ENCODE data around the gene SLC35G2. TPM values are rescaled to one million over a fixed set of nuclear protein-coding genes. Genes with fewer than 3 reads are reported as not detected.
"Not testable (repeated sequence)": the region's sequence is repeated elsewhere in the genome, so short reads cannot be mapped to it uniquely, and the experiment has no call there.

SLC35G2 gene
- total RNA-seq, 2 experiments from 2014 or later, result 3.0 TPM

DNA sequence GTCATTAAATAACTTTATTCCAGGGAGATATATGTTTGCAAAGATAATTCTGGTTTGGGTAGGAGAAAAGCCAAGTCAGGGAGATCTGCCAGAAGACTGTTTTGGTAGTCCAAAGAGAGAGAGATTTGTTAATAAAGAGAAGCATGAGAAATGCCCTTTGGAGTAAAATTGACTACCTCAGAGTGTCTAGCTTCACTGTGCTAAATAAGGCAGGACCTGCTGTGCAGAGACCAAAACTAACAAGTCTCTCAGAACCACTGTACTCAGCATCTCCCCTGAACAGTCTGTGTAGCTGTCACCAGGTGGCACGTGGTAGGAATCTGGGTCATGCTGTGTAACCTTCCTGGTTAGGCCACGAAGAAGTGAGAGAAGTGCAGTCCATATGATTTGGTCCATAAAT is 31.6 kb upstream of the SLC35G2 start:
- intact Hi-C loops (cut with micrococcal nuclease), result no loop called here
- ChIA-PET CTCF (interaction anchor here (0.8 to 1.3 kb wide), 3 partner anchors 226 to 395 kb away, joined by 3 read pairs; no protein-coding TSS in a partner anchor), POLR2A (no interaction called here)
- Mint-ChIP-seq H3K27me3 (no peaks in the 10 kb centered on the region), H3K4me3 (no peak overlapping the region), H3K4me1 (ENCODE audit: low read depth) (peaks cover 14% of the 10 kb centered on the region), H3K36me3 (ENCODE audit: low read depth) (no peaks in the 10 kb centered on the region), H3K9me3 (no peaks in the 10 kb centered on the region), H3K27ac (peak overlapping the region; percentile 30)
- ATAC-seq, result peak; percentile 83
- TF ChIP-seq, protein P1, sequence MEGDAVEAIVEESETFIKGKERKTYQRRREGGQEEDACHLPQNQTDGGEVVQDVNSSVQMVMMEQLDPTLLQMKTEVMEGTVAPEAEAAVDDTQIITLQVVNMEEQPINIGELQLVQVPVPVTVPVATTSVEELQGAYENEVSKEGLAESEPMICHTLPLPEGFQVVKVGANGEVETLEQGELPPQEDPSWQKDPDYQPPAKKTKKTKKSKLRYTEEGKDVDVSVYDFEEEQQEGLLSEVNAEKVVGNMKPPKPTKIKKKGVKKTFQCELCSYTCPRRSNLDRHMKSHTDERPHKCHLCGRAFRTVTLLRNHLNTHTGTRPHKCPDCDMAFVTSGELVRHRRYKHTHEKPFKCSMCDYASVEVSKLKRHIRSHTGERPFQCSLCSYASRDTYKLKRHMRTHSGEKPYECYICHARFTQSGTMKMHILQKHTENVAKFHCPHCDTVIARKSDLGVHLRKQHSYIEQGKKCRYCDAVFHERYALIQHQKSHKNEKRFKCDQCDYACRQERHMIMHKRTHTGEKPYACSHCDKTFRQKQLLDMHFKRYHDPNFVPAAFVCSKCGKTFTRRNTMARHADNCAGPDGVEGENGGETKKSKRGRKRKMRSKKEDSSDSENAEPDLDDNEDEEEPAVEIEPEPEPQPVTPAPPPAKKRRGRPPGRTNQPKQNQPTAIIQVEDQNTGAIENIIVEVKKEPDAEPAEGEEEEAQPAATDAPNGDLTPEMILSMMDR (IDR thresholded peaks at IDR 0.05), result no peak
- DNase-seq, result peak; percentile 46

DNA sequence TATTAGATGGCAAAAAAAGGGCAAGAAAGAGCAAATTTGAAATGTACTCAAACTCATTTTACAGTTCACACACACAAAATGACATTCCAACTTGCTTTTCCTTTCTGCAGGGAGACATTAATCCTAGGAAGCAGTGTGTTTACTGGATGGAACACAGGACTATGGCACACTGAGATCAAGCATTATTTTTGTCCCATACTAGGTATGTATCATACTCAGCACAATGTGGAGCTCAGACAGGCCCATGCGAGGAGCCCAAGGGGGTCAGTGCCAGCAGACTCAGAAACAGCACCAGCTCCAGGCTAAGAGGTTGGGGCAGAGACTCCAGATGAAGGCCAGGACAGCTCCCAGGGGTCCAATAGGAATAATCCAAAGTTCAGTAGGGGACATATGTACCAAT is 30.8 kb upstream of the SLC35G2 start:
- Mint-ChIP-seq H3K4me1 (ENCODE audit: low read depth) (peaks cover 14% of the 10 kb centered on the region), H3K36me3 (ENCODE audit: low read depth) (no peaks in the 10 kb centered on the region), H3K4me3 (no peak overlapping the region), H3K9me3 (no peaks in the 10 kb centered on the region), H3K27ac (no peak overlapping the region), H3K27me3 (no peaks in the 10 kb centered on the region)
- CTCF ChIA-PET, result interaction anchor here (1.1 to 1.7 kb wide), 2 partner anchors 226 to 244 kb away, joined by 3 to 5 read pairs; no protein-coding TSS in a partner anchor
- POLR2A ChIA-PET, result interaction anchor here (0.6 kb wide), 1 partner anchor 124 kb away, joined by 4 read pairs; no protein-coding TSS in a partner anchor
- DNase-seq (no peak), ATAC-seq (no peak)
- TF ChIP-seq, protein P1 (IDR thresholded peaks at IDR 0.05), result no peak
- intact Hi-C loops (cut with micrococcal nuclease), result no loop called here

DNA sequence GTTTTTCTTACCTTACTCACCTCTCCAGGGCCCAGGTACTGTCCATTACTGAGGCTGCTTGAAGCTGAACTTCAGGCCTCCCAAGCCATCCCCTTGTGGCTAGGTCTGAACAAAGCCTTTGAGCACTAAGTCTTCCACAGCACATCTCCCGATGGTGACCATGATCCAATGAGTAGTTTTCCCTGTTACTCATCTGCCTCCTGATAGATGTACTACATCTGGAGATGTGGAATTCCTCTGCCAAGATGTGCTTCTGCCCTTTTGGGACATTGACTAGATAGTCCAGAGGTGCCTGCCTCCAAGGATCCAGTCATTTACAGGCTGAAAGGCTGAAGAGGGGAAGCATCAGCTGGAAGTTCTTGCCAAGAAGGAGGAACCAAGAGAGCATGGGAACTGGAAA is 28.9 kb upstream of the SLC35G2 start:
- Mint-ChIP-seq H3K4me1 (ENCODE audit: low read depth) (peaks cover 14% of the 10 kb centered on the region), H3K27ac (no peak overlapping the region), H3K4me3 (no peak overlapping the region), H3K9me3 (no peaks in the 10 kb centered on the region), H3K27me3 (peaks cover 1% of the 10 kb centered on the region), H3K36me3 (ENCODE audit: low read depth) (no peaks in the 10 kb centered on the region)
- TF ChIP-seq, protein P1 (IDR thresholded peaks at IDR 0.05), result no peak
- DNase-seq (no peak), ATAC-seq (no peak)
- intact Hi-C loops (cut with micrococcal nuclease), result no loop called here
- CTCF ChIA-PET, result interaction anchor here (1.6 to 1.8 kb wide), 2 partner anchors 10 to 224 kb away, joined by 5 read pairs; no protein-coding TSS in a partner anchor
- POLR2A ChIA-PET, result no interaction called here

DNA sequence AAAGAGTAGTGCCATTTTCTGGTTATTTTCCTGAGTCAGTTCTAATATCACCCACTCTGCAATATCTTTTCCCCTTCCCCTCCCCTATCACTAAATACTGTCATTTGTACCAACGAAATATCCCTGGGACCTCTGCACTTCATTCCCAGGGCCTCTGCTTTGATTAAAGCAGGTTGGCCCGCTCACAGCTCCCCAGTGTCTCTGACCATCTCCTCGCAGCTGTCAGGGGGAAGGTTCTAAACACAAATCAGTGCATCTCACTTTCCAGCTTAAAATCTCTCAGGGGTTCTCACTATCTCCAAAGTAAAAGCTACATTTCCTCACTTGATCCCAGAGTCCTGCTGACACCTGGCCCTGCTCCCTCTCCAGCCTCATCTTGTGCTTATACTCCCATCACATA is 28.1 kb upstream of the SLC35G2 start:
- Mint-ChIP-seq H3K36me3 (ENCODE audit: low read depth) (no peaks in the 10 kb centered on the region), H3K27me3 (peaks cover 1% of the 10 kb centered on the region), H3K27ac (no peak overlapping the region), H3K4me1 (ENCODE audit: low read depth) (peaks cover 14% of the 10 kb centered on the region), H3K9me3 (no peaks in the 10 kb centered on the region), H3K4me3 (no peak overlapping the region)
- DNase-seq (no peak), ATAC-seq (no peak)
- ChIA-PET CTCF (interaction anchor here (1.6 kb wide), 1 partner anchor 223 kb away, joined by 5 read pairs; no protein-coding TSS in a partner anchor), POLR2A (no interaction called here)
- TF ChIP-seq, protein P1 (IDR thresholded peaks at IDR 0.05), result no peak
- intact Hi-C loops (cut with micrococcal nuclease), result no loop called here

DNA sequence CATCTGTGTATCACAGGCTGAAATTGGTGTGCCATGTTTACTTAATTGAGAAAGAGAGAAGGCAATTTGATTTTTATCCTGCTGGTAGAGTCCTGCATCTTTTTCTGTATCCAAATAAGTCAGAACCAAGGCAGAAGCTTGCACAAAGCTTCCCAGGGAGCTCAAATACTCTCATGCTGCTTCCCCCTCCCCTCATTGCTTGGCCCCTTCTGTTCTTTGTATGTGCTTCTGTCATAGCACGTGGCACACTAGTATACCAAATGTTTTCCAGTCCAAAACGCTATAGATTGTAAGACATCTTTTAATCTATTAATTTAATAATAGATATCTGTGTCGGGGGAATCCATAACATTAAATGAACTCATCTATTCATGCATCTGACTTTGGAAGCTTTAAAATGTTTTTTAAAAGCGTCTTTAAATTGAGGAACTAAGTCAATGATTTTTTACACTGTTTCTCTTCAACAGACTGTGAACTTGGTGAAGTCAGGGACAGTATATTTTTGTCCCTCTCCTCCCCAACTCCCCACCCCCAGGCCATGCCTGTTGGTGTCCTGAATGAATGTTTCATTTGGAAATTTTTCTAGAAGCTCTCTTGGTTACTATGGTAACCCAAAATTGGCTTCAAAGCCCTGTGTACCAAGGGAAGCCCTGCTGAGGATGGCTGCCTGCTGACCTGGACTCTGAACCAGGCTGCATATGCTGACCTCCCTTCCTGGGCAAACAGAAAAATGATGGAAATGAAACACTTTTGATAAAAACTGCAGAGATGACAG is 26.2 kb upstream of the SLC35G2 start:
- ChIA-PET POLR2A (interaction anchor here (1.8 kb wide), 1 partner anchor 40 kb away, joined by 5 read pairs; the partner anchor contains the start of gene STAG1), CTCF (interaction anchor here (1.0 to 1.5 kb wide), 2 partner anchors 9 to 221 kb away, joined by 3 to 5 read pairs; no protein-coding TSS in a partner anchor)
- H3K9me3 Mint-ChIP-seq, result no peaks in the 10 kb centered on the region
- intact Hi-C loops (cut with micrococcal nuclease), result no loop called here
- no peak overlapping the region for H3K27ac Mint-ChIP-seq
- ATAC-seq (no peak), DNase-seq (no peak)
- no peak overlapping the region for H3K4me3 Mint-ChIP-seq
- H3K4me1 Mint-ChIP-seq (ENCODE audit: low read depth), result no peaks in the 10 kb centered on the region
- TF ChIP-seq, protein P1 (IDR thresholded peaks at IDR 0.05), result no peak
- H3K27me3 Mint-ChIP-seq, result peaks cover 1% of the 10 kb centered on the region
- H3K36me3 Mint-ChIP-seq (ENCODE audit: low read depth), result no peaks in the 10 kb centered on the region

DNA sequence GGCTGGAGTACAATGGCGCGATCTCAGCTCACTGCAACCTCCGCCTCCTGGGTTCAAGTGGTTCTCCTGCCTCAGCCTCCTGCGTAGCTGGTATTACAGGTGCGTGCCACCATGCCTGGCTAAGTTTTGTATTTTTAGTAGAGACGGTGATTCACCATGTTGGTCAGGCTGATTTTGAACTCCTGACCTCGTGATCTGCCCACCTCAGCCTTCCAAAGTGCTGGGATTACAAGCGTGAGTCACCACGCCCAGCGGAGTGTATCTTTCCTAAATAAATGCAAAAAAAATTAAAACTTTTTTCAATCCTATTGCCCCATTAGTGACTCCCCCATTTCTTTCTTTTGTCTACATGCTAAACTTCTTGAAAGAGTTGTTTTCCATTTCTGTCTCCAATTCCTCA is 17.8 kb upstream of the SLC35G2 start:
- H3K27me3 Mint-ChIP-seq; ATAC-seq; H3K9me3 Mint-ChIP-seq; H3K4me3 Mint-ChIP-seq; H3K36me3 Mint-ChIP-seq (ENCODE audit: low read depth); CTCF ChIA-PET; DNase-seq; POLR2A ChIA-PET; intact Hi-C loops (cut with micrococcal nuclease); H3K4me1 Mint-ChIP-seq (ENCODE audit: low read depth); H3K27ac Mint-ChIP-seq: not testable (repeated sequence)

Measured in activated CD8-positive, alpha-beta T cell treated with anti-CD3 and anti-CD28 coated beads for 36 hours (primary cell).